ENCODE results near the gene SLC6A19. TPM values are rescaled to one million over a fixed set of nuclear protein-coding genes. Genes with fewer than 3 reads are reported as not detected.

The SLC6A19 gene
- total RNA-seq (2012; rRNA removed) = not detected in 2 replicates
- polyA plus RNA-seq (2012; rRNA removed) = not detected in 2 replicates
- not detected in 2 replicates for polyA plus RNA-seq (2012; cell fraction: cytosol; rRNA removed)
- 0.01 TPM in 1 of 2 replicates, not detected in the other for polyA plus RNA-seq (2012; cell fraction: nucleus; rRNA removed; ENCODE audit: low replicate concordance)
- not detected for Bru-seq, nascent RNA
- not detected for BruChase-seq, experiment 1, labeled RNA remaining after a 6-hour chase
- percentile 4 among the genes with signal in this experiment for BruChase-seq, experiment 2, labeled RNA remaining after a 2-hour chase
- long read RNA-seq = 0 reads

GRCh38 chr5:1201327-1202025 lies at the start of gene SLC6A19:
TSS of gene SLC6A19 (plus strand) at chr5:1201595. CDS start at chr5:1201651, 56 bp downstream.
- H2BK20ac ChIP-seq (ENCODE audit: low read depth, low read length) = no peak within 1 kb of the TSS
- H3K4ac ChIP-seq (ENCODE audit: low read depth, low read length) = no peak within 1 kb of the TSS
- no peak within 1 kb of the TSS for H4K91ac ChIP-seq (ENCODE audit: insufficient read depth, low read depth, low read length)
- H3K27ac ChIP-seq (ENCODE audit: insufficient read depth, low read length) = no peak within 1 kb of the TSS
- H3K9ac ChIP-seq (ENCODE audit: low read depth, low read length) = no peak within 1 kb of the TSS
- in situ Hi-C loops (cut with MboI; ENCODE audit: low sequenced_read_pairs) (no loop called here), intact Hi-C loops (cut with micrococcal nuclease) (no loop called here), dilution Hi-C loops (cut with HindIII; ENCODE audit: low sequenced_read_pairs, unreplicated experiment) (no loop called here)
- H3K27me3 ChIP-seq (ENCODE audit: control insufficient read depth, insufficient read depth, low read length) = peaks cover 21% of the 10 kb centered on the region; the same call in 1 of the 2 replicates
- CTCF ChIA-PET = no interaction called here
- no peak for TF ChIP-seq RCOR1 (IDR thresholded peaks at IDR 0.05; ENCODE audit: insufficient replicate concordance, low read length)
- no peak for TF ChIP-seq POLR2A (IDR thresholded peaks at IDR 0.05; ENCODE audit: low read depth, low read length)
- no peak for TF ChIP-seq MAFK (IDR thresholded peaks at IDR 0.05; ENCODE audit: low read depth, low read length)
- TF ChIP-seq, protein P1, sequence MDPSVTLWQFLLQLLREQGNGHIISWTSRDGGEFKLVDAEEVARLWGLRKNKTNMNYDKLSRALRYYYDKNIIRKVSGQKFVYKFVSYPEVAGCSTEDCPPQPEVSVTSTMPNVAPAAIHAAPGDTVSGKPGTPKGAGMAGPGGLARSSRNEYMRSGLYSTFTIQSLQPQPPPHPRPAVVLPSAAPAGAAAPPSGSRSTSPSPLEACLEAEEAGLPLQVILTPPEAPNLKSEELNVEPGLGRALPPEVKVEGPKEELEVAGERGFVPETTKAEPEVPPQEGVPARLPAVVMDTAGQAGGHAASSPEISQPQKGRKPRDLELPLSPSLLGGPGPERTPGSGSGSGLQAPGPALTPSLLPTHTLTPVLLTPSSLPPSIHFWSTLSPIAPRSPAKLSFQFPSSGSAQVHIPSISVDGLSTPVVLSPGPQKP (IDR thresholded peaks at IDR 0.05; ENCODE audit: borderline replicate concordance, low read depth, low read length) = no peak
- no peak for TF ChIP-seq FOS (IDR thresholded peaks at IDR 0.05; ENCODE audit: low read depth, low read length)
- no peak for TF ChIP-seq BHLHE40 (IDR thresholded peaks at IDR 0.05; ENCODE audit: low read depth, low read length)
- no peak for TF ChIP-seq NFE2L2 (IDR thresholded peaks at IDR 0.05; ENCODE audit: low read depth, low read length)
- no peak for TF ChIP-seq RFX5 (IDR thresholded peaks at IDR 0.05; ENCODE audit: low read depth, low read length)
- TF ChIP-seq MXI1 (IDR thresholded peaks at IDR 0.05; ENCODE audit: borderline replicate concordance, low read depth, low read length) = no peak
- no peak for TF ChIP-seq CHD1 (IDR thresholded peaks at IDR 0.05; ENCODE audit: low read depth, low read length)
- TF ChIP-seq CEBPB (IDR thresholded peaks at IDR 0.05; ENCODE audit: low read depth, low read length) = no peak
- H3K14ac ChIP-seq (replicated peaks; ENCODE audit: low read depth, low read length) = no peak within 1 kb of the TSS
- no peaks in the 10 kb centered on the region; the same call in 1 of the 2 replicates for H4K20me1 ChIP-seq (ENCODE audit: insufficient read depth, low read length)
- H2BK15ac ChIP-seq (ENCODE audit: low read depth, low read length) = no peak within 1 kb of the TSS
- no peak within 1 kb of the TSS for H4K5ac ChIP-seq (ENCODE audit: low read depth, low read length)
- H2AK9ac ChIP-seq (replicated peaks; ENCODE audit: low read depth, low read length, poor library complexity) = no peak within 1 kb of the TSS
- no peak within 1 kb of the TSS for H3K23ac ChIP-seq (ENCODE audit: low read depth, low read length)
- no peak within 1 kb of the TSS for H3K18ac ChIP-seq (ENCODE audit: low read depth, low read length)
- no peak within 1 kb of the TSS for H2AK5ac ChIP-seq (ENCODE audit: low read depth, low read length)
- POLR2A ChIA-PET (ENCODE audit: unreplicated experiment) = no interaction called here
- H3K9me3 ChIP-seq (ENCODE audit: control insufficient read depth, insufficient read depth, low read length) = no peaks in the 10 kb centered on the region
- H3K4me1 ChIP-seq (ENCODE audit: control insufficient read depth, insufficient read depth, low read length) = peaks cover 3% of the 10 kb centered on the region; the same call in 1 of the 2 replicates
- no peak within 1 kb of the TSS for H3K56ac ChIP-seq (ENCODE audit: extremely low read depth, insufficient read depth, low read length)
- ATAC-seq (ENCODE audit: low read depth) = no peak
- H3K9me1 ChIP-seq (ENCODE audit: insufficient read depth, low read length) = no peaks in the 10 kb centered on the region
- no peaks in the 10 kb centered on the region for H3K36me3 ChIP-seq (ENCODE audit: control insufficient read depth, insufficient read depth, low read length)
- no peak for DNase-seq
- BruUV-seq (replicated peaks) = no TSS peak
- WGBS, 2 experiments (ENCODE audit: extremely low coverage in 2 of 2, insufficient read length in 1 of 2) = 68% methylated on average over 31 of the region's 51 CpGs; no CpG with 5 or more reads in 1 of the 2 experiments
- no peak within 1 kb of the TSS for H3K4me2 ChIP-seq (ENCODE audit: low read depth, low read length)
- no peak within 1 kb of the TSS for H4K8ac ChIP-seq (ENCODE audit: low read depth in 2 of 2, low read length in 2 of 2)
- no peak within 1 kb of the TSS for H2BK120ac ChIP-seq (ENCODE audit: low read depth, low read length)
- H3K4me3 ChIP-seq (ENCODE audit: insufficient read depth, low read depth, low read length) = no peak within 1 kb of the TSS
- H3K79me1 ChIP-seq (ENCODE audit: low read depth in 1 of 2, low read length in 2 of 2) = no peaks in the 10 kb centered on the region
- no peak within 1 kb of the TSS for H2BK5ac ChIP-seq (ENCODE audit: low read depth, low read length, poor library complexity, severe bottlenecking)
- no peak within 1 kb of the TSS for H2AFZ ChIP-seq (replicated peaks; ENCODE audit: low read length, poor library complexity)

Measured in IMR-90 (cell line).